SK-N-SH treated with all-trans-retinoic acid at 6 μM for 48 hours (cell line): ENCODE data around the gene PLB1.

ENCODE experiments used
- ATAC-seq: fragments of 200-7000 bp; cut with Tn5 transposase; 3 replicates; pipeline ENCODE4 v1.9.1; 2020; ENCODE audit warnings: mild to moderate bottlenecking, moderate library complexity
- BACH2 ChIP-seq: fragments of 250-450 bp; sonication (Bioruptor Pico); IDR thresholded peaks from 2 replicates; pipeline ENCODE4 v1.9.0; 2021; ENCODE audit warnings: mild to moderate bottlenecking, borderline replicate concordance
- CSDC2 ChIP-seq: fragments of 250-450 bp; sonication (Bioruptor Pico); IDR thresholded peaks from 2 replicates; pipeline ENCODE4 v1.5.0; 2020; ENCODE audit warnings: mild to moderate bottlenecking, moderate library complexity
- ESRRG ChIP-seq: fragments of 250-450 bp; sonication (Bioruptor Pico); IDR thresholded peaks from 2 replicates; pipeline ENCODE4 v1.6.1; 2021; ENCODE audit warnings: mild to moderate bottlenecking
- ISL1 ChIP-seq: fragments of 250-450 bp; sonication (Bioruptor Pico); IDR thresholded peaks from 2 replicates; pipeline ENCODE4 v2.1.2; 2022; ENCODE audit warnings: mild to moderate bottlenecking, moderate library complexity
- OSR1 ChIP-seq: fragments of 250-450 bp; sonication (Bioruptor Pico); IDR thresholded peaks from 2 replicates; pipeline ENCODE4 v1.8.0; 2022; ENCODE audit warnings: moderate library complexity, mild to moderate bottlenecking, inconsistent platforms
- PPARA ChIP-seq: fragments of 250-450 bp; sonication (Bioruptor Pico); IDR thresholded peaks from 2 replicates; pipeline ENCODE4 v1.5.0; 2020; ENCODE audit warnings: mild to moderate bottlenecking, borderline replicate concordance
- RARB ChIP-seq: fragments of 250-450 bp; sonication (Bioruptor Pico); IDR thresholded peaks from 2 replicates; pipeline ENCODE4 v1.8.0; 2021; ENCODE audit warnings: mild to moderate bottlenecking, moderate library complexity
- SNAI2 ChIP-seq: fragments of 250-450 bp; sonication (Bioruptor Pico); IDR thresholded peaks from 2 replicates; pipeline ENCODE4 v1.5.0; 2020; ENCODE audit warnings: mild to moderate bottlenecking, moderate library complexity
- TCF4 ChIP-seq: fragments of 250-450 bp; sonication (Bioruptor Pico); IDR thresholded peaks from 2 replicates; pipeline ENCODE4 v1.8.0; 2021; ENCODE audit warnings: mild to moderate bottlenecking, moderate library complexity, borderline replicate concordance
- TOX ChIP-seq: fragments of 250-450 bp; sonication (Bioruptor Pico); IDR thresholded peaks from 2 replicates; pipeline ENCODE4 v1.8.0; 2021; ENCODE audit warnings: mild to moderate bottlenecking, moderate library complexity, borderline replicate concordance
- ZC3H10 ChIP-seq: fragments of 250-450 bp; sonication (Bioruptor Pico); IDR thresholded peaks from 2 replicates; pipeline ENCODE4 v1.5.1; 2021; ENCODE audit warnings: mild to moderate bottlenecking, moderate library complexity
- ZNF565 ChIP-seq: fragments of 450-650 bp; formaldehyde crosslinking; conservative IDR thresholded peaks from 2 replicates; pipeline ENCODE4 v1.5.0; 2020; ENCODE audit warnings: low read depth, mild to moderate bottlenecking, moderate library complexity
- ZNF70 ChIP-seq: fragments of 450-650 bp; formaldehyde crosslinking; IDR thresholded peaks from 2 replicates; pipeline ENCODE4 v1.5.0; 2020; ENCODE audit warnings: mild to moderate bottlenecking, moderate library complexity
- ZNF8 ChIP-seq: fragments of 450-650 bp; formaldehyde crosslinking; IDR thresholded peaks from 2 replicates; pipeline ENCODE4 v1.5.0; 2020; ENCODE audit warnings: mild to moderate bottlenecking, moderate library complexity
- TF ChIP-seq, protein P1 (sequence below): fragments of 250-450 bp; sonication (Bioruptor Pico); IDR thresholded peaks from 2 replicates; pipeline ENCODE4 v1.8.0; 2020; ENCODE audit warnings: mild to moderate bottlenecking, moderate library complexity, borderline replicate concordance
- TF ChIP-seq, protein P2 (sequence below): fragments of 250-450 bp; sonication (Bioruptor Pico); IDR thresholded peaks from 2 replicates; pipeline ENCODE4 v1.5.0; 2020; ENCODE audit warnings: mild to moderate bottlenecking, moderate library complexity
- TF ChIP-seq, protein P3 (sequence below): fragments of 250-450 bp; sonication (Bioruptor Pico); IDR thresholded peaks from 2 replicates; pipeline ENCODE4 v1.5.1; 2021; ENCODE audit warnings: mild to moderate bottlenecking, moderate library complexity
- TF ChIP-seq, protein P4 (sequence below): fragments of 250-450 bp; sonication (Bioruptor Pico); IDR thresholded peaks from 2 replicates; pipeline ENCODE4 v1.8.0; 2021; ENCODE audit warnings: low read depth, mild to moderate bottlenecking, moderate library complexity, borderline replicate concordance
- TF ChIP-seq, protein P5 (sequence below): fragments of 250-450 bp; sonication (Bioruptor Pico); IDR thresholded peaks from 2 replicates; pipeline ENCODE4 v1.5.1; 2020; ENCODE audit warnings: low read depth, mild to moderate bottlenecking, moderate library complexity

PLB1 gene

DNA sequence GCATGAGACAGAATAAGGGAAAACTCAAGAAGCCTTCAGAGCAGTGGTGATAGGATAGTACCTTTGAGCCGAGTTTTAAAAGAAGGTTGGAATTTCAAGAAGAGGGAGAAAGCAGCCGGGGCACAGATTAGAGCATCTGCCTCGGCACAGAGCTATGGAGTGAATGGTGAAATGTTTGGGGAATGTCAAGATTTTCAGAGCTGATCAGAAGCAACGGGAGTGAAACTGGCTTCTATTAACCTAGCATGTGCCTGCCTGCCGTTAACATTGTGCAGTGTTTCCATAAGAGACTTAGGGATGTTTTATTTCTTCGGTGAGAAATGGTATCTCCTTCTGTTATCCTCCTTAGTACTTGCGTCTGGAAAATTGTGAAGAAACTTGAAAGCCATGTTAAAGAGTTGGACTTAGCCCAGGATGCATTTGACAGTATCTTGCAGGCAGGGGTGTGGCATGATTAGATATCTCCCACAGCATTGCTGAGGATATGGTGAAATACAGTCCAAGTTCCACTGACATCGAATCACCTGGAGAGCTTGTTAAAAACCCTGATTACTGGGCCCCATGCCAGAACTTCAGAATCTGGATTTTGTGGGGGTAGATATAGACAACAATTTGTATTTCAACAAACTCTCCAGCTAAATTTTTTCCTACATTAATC is 158.9 kb downstream of the PLB1 start:
- ATAC-seq = peak; percentile 69

DNA sequence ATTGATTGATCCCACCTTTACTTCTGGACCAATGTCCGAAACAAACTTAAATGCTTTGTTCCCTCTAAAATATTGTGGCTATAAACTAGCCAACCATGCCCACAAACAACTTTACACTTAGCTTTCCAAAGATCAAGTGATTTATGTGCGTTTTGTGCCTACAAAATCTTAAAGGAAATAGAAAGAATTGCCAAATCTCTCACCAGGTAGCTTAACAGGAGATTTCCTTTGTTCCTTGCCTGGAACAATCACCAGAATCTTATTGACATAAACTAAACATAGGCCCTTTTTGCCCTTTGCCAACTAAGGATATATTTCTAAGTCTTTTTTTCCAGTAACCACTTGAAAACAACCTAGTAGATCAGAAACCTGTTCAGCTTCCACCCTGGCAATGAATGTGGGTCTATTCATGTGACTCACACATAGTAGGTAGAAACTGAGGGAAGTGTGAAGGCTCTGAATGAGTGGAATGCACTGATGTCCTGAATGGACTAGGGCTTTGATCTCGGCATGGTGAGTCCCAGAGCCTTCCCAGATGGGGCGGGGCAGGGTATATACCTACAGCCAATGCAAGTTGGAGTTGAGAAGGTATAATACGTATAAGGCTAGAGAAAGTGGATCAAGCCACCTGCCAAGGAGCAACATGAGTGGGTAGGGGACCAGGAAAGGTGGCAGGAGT is 161.2 kb downstream of the PLB1 start:
- ATAC-seq = no peak
- TF ChIP-seq TOX (CRISPR knock-in tag) (no peak), CSDC2 (CRISPR knock-in tag) (no peak), ZC3H10 (no peak), ISL1 (CRISPR knock-in tag) (no peak), RARB (no peak), PPARA (CRISPR knock-in tag) (no peak), ESRRG (CRISPR knock-in tag) (no peak), SNAI2 (CRISPR knock-in tag) (no peak), BACH2 (no peak), OSR1 (CRISPR knock-in tag) (no peak)
- TF ChIP-seq, protein P1, sequence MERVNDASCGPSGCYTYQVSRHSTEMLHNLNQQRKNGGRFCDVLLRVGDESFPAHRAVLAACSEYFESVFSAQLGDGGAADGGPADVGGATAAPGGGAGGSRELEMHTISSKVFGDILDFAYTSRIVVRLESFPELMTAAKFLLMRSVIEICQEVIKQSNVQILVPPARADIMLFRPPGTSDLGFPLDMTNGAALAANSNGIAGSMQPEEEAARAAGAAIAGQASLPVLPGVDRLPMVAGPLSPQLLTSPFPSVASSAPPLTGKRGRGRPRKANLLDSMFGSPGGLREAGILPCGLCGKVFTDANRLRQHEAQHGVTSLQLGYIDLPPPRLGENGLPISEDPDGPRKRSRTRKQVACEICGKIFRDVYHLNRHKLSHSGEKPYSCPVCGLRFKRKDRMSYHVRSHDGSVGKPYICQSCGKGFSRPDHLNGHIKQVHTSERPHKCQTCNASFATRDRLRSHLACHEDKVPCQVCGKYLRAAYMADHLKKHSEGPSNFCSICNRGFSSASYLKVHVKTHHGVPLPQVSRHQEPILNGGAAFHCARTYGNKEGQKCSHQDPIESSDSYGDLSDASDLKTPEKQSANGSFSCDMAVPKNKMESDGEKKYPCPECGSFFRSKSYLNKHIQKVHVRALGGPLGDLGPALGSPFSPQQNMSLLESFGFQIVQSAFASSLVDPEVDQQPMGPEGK (CRISPR knock-in tag) = no peak

More for the DNA sequence above, 158.9 kb downstream of the PLB1 start:
- TF ChIP-seq ZNF8 (no peak), ZNF565 (CRISPR knock-in tag) (no peak)

DNA sequence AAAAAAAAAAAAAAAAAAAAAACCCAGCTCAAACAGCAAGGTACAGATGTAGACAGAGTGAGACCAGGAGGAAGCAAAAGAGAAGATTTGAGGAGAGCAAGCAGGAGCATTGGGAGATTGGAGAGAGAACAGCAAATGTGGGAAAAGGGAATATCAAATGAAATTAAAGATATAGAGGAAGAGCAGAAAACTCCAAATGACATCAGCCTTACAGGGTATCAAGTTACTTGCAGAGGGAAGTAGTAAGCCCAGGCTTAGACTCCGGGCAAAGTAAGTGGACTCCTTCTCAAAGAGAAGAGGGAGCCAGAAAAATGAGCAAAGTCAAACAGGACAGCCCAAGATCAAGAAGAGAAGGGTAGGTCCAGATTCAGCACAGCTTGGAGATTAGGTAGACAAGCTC is 162.5 kb downstream of the PLB1 start:
- TF ChIP-seq, protein P2, sequence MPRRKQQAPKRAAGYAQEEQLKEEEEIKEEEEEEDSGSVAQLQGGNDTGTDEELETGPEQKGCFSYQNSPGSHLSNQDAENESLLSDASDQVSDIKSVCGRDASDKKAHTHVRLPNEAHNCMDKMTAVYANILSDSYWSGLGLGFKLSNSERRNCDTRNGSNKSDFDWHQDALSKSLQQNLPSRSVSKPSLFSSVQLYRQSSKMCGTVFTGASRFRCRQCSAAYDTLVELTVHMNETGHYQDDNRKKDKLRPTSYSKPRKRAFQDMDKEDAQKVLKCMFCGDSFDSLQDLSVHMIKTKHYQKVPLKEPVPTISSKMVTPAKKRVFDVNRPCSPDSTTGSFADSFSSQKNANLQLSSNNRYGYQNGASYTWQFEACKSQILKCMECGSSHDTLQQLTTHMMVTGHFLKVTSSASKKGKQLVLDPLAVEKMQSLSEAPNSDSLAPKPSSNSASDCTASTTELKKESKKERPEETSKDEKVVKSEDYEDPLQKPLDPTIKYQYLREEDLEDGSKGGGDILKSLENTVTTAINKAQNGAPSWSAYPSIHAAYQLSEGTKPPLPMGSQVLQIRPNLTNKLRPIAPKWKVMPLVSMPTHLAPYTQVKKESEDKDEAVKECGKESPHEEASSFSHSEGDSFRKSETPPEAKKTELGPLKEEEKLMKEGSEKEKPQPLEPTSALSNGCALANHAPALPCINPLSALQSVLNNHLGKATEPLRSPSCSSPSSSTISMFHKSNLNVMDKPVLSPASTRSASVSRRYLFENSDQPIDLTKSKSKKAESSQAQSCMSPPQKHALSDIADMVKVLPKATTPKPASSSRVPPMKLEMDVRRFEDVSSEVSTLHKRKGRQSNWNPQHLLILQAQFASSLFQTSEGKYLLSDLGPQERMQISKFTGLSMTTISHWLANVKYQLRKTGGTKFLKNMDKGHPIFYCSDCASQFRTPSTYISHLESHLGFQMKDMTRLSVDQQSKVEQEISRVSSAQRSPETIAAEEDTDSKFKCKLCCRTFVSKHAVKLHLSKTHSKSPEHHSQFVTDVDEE (CRISPR knock-in tag) = no peak
- TF ChIP-seq ZNF8 (no peak), ISL1 (CRISPR knock-in tag) (no peak), PPARA (CRISPR knock-in tag) (no peak), ESRRG (CRISPR knock-in tag) (no peak), ZNF70 (CRISPR knock-in tag) (no peak), BACH2 (no peak), RARB (no peak), ZC3H10 (no peak), TCF4 (CRISPR knock-in tag) (no peak)
- TF ChIP-seq, protein P3, sequence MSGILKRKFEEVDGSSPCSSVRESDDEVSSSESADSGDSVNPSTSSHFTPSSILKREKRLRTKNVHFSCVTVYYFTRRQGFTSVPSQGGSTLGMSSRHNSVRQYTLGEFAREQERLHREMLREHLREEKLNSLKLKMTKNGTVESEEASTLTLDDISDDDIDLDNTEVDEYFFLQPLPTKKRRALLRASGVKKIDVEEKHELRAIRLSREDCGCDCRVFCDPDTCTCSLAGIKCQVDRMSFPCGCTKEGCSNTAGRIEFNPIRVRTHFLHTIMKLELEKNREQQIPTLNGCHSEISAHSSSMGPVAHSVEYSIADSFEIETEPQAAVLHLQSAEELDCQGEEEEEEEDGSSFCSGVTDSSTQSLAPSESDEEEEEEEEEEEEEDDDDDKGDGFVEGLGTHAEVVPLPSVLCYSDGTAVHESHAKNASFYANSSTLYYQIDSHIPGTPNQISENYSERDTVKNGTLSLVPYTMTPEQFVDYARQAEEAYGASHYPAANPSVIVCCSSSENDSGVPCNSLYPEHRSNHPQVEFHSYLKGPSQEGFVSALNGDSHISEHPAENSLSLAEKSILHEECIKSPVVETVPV = no peak
- TF ChIP-seq, protein P4, sequence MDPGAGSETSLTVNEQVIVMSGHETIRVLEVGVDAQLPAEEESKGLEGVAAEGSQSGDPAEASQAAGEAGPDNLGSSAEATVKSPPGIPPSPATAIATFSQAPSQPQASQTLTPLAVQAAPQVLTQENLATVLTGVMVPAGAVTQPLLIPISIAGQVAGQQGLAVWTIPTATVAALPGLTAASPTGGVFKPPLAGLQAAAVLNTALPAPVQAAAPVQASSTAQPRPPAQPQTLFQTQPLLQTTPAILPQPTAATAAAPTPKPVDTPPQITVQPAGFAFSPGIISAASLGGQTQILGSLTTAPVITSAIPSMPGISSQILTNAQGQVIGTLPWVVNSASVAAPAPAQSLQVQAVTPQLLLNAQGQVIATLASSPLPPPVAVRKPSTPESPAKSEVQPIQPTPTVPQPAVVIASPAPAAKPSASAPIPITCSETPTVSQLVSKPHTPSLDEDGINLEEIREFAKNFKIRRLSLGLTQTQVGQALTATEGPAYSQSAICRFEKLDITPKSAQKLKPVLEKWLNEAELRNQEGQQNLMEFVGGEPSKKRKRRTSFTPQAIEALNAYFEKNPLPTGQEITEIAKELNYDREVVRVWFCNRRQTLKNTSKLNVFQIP (CRISPR knock-in tag) = no peak
- TF ChIP-seq, protein P5, sequence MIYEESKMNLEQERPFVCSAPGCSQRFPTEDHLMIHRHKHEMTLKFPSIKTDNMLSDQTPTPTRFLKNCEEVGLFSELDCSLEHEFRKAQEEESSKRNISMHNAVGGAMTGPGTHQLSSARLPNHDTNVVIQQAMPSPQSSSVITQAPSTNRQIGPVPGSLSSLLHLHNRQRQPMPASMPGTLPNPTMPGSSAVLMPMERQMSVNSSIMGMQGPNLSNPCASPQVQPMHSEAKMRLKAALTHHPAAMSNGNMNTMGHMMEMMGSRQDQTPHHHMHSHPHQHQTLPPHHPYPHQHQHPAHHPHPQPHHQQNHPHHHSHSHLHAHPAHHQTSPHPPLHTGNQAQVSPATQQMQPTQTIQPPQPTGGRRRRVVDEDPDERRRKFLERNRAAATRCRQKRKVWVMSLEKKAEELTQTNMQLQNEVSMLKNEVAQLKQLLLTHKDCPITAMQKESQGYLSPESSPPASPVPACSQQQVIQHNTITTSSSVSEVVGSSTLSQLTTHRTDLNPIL = no peak
- peak; percentile 60 for ATAC-seq

DNA sequence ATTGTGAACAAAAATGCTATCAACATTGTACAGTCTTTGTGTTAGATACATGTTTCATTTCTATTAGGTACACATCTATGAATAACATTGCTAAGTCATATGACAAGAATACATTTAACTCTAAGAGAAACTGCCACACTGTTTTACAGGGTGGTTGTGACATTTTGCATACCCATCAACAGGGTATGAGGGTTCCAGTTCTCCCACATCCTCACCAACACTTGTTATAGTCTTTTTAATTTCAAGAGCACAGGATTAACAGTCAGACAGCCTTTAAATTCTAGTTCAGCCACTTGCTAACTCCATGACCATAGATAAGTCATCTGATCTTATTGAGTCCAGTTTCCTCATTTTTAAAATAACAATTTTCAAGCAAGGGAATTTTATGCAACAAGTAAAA is 163.3 kb downstream of the PLB1 start:
- TF ChIP-seq, protein P5 = no peak
- TF ChIP-seq CSDC2 (CRISPR knock-in tag) (no peak), ZNF565 (CRISPR knock-in tag) (no peak), ESRRG (CRISPR knock-in tag) (no peak), OSR1 (CRISPR knock-in tag) (no peak), ISL1 (CRISPR knock-in tag) (no peak)
- ATAC-seq = no peak
